HG03457 (cell line): ENCODE data around the gene PARVB.
"Not testable (repeated sequence)": the region's sequence is repeated elsewhere in the genome, so short reads cannot be mapped to it uniquely, and the experiment has no call there.

Experiments
- ATAC-seq: cut with Tn5 transposase; IDR thresholded peaks from one replicate; pipeline ENCODE4 v1.9.1; 2021; ENCODE audit warnings: moderate number of reproducible peaks; ENCODE audit not compliant: unreplicated experiment

The PARVB gene

GRCh38 chr22:44103735-44104480, 79.8 kb downstream of the PARVB start:
- ATAC-seq = no peak

- ATAC-seq = no peak
Measured at GRCh38 chr22:44107340-44107739, 83.2 kb downstream of the PARVB start.

- ATAC-seq = no peak
Measured at GRCh38 chr22:44108076-44108475, 84.0 kb downstream of the PARVB start.

- ATAC-seq = no peak
Measured at GRCh38 chr22:44108806-44109385, 84.8 kb downstream of the PARVB start.

- ATAC-seq = no peak
Measured at GRCh38 chr22:44109416-44109815, 85.3 kb downstream of the PARVB start.

GRCh38 chr22:44110656-44111055, 86.6 kb downstream of the PARVB start:
- ATAC-seq = not testable (repeated sequence)

GRCh38 chr22:44111562-44112155, 87.6 kb downstream of the PARVB start:
- ATAC-seq = no peak

- ATAC-seq = no peak
Measured at GRCh38 chr22:44112191-44112590, 88.1 kb downstream of the PARVB start.

- no peak for ATAC-seq
Measured at GRCh38 chr22:44116331-44116730, 92.2 kb downstream of the PARVB start.

- no peak for ATAC-seq
Measured at GRCh38 chr22:44116755-44117684, 92.9 kb downstream of the PARVB start.

GRCh38 chr22:44117746-44118145, 93.6 kb downstream of the PARVB start:
- no peak for ATAC-seq

- no peak for ATAC-seq
Measured at GRCh38 chr22:44118645-44119315, 94.7 kb downstream of the PARVB start.

GRCh38 chr22:44119669-44120313, 95.7 kb downstream of the PARVB start:
- ATAC-seq = no peak

GRCh38 chr22:44120314-44120704, 96.2 kb downstream of the PARVB start:
- ATAC-seq = no peak

GRCh38 chr22:44125421-44125820, 101.3 kb downstream of the PARVB start:
- no peak for ATAC-seq

- ATAC-seq = no peak
Measured at GRCh38 chr22:44126807-44127206, 102.7 kb downstream of the PARVB start.

- no peak for ATAC-seq
Measured at GRCh38 chr22:44127356-44127755, 103.3 kb downstream of the PARVB start.

- no peak for ATAC-seq
Measured at GRCh38 chr22:44128958-44129618, 105.0 kb downstream of the PARVB start.

GRCh38 chr22:44129619-44129976, 105.5 kb downstream of the PARVB start:
- no peak for ATAC-seq
